Esophagus (tissue), 2 donors: Measurements from ENCODE around the gene CNST. TPM values are rescaled to one million over a fixed set of nuclear protein-coding genes. Genes with fewer than 3 reads are reported as not detected.

ENCODE experiments used
- H3K27ac ChIP-seq, 2 donors: one replicate each; pipeline ENCODE4 v1.5.1; 2013; ENCODE audit warnings: low read depth in 2 of 2, mild to moderate bottlenecking in 2 of 2, inconsistent platforms in 1 of 2, low read length in 1 of 2, moderate library complexity in 1 of 2
- H3K27me3 ChIP-seq, 2 donors: one replicate each; pipeline ENCODE4 v1.6.1; 2013; ENCODE audit warnings: low read length in 2 of 2, control low read depth in 1 of 2, mild to moderate bottlenecking in 1 of 2; ENCODE audit not compliant: insufficient read depth in 2 of 2, control insufficient read depth in 1 of 2
- H3K36me3 ChIP-seq, 2 donors: one replicate each; pipeline ENCODE4 v1.6.1; 2013; ENCODE audit warnings: low read length in 1 of 2; ENCODE audit not compliant: control insufficient read depth in 2 of 2, insufficient read depth in 2 of 2
- H3K4me1 ChIP-seq, 2 donors: one replicate each; pipeline ENCODE4 v1.6.1; 2013; ENCODE audit warnings: low read length in 1 of 2; ENCODE audit not compliant: control insufficient read depth in 2 of 2, insufficient read depth in 2 of 2
- H3K4me3 ChIP-seq, 2 donors: one replicate each; pipeline ENCODE4 v1.5.1; 2013; ENCODE audit warnings: low read length in 2 of 2, mild to moderate bottlenecking in 2 of 2, low read depth in 1 of 2, moderate library complexity in 1 of 2
- H3K9me3 ChIP-seq, 2 donors: one replicate each; pipeline ENCODE4 v1.6.1; 2013; ENCODE audit warnings: mild to moderate bottlenecking in 2 of 2, low read depth in 1 of 2, low read length in 1 of 2, moderate library complexity in 1 of 2; ENCODE audit not compliant: control insufficient read depth in 2 of 2, insufficient read depth in 1 of 2
- WGBS, 2 donors: extraction: QIAGEN DNeasy Blood & Tissue Kit; methylation state at CpG; one replicate each; pipeline ENCODE4 v1.1.7; 2013; 5-methylcytosine and 5-hydroxymethylcytosine counted together
- polyA plus RNA-seq, 2 donors: library from polyadenylated mRNA; stranded (reverse); fragments of 200-250 nt; gene quantifications; one replicate each; pipeline ENCODE4 v1.2.3, GENCODE V29; 2013
- donor health status: healthy with polysubstance abuse.
- donor health status: Bipolar disorder and iron deficiency.

CNST gene
- polyA plus RNA-seq, 2 donors, result 7.5 to 12.2 TPM

GRCh38 chr1:246532519-246532918, 33.7 kb upstream of the CNST start:
- Histone ChIP-seq H3K9me3 (peaks cover 0 to 7% of the 10 kb centered on the region in 2 donors), H3K27ac (no peak overlapping the region), H3K4me3 (no peak overlapping the region), H3K27me3 (no peaks in the 10 kb centered on the region), H3K36me3 (no peaks in the 10 kb centered on the region), H3K4me1 (peaks cover 0 to 4% of the 10 kb centered on the region in 2 donors)
- WGBS, 2 donors, result 29 to 50% methylated on average over 1 of the region's 1 CpG

- 86 to 93% methylated on average over 2 of the region's 2 CpGs for WGBS, 2 donors
- Histone ChIP-seq H3K4me1 (no peaks in the 10 kb centered on the region), H3K36me3 (no peaks in the 10 kb centered on the region), H3K27ac (no peak overlapping the region), H3K27me3 (no peaks in the 10 kb centered on the region), H3K9me3 (peaks cover 0 to 7% of the 10 kb centered on the region in 2 donors), H3K4me3 (no peak overlapping the region)
These were observed 32.8 kb upstream of the CNST start for GRCh38 chr1:246533371-246533905.

GRCh38 chr1:246534114-246534513, 32.1 kb upstream of the CNST start:
- 80 to 82% methylated on average over 1 of the region's 1 CpG for WGBS, 2 donors
- Histone ChIP-seq H3K27me3 (no peaks in the 10 kb centered on the region), H3K36me3 (peaks cover 0 to 3% of the 10 kb centered on the region in 2 donors), H3K4me1 (no peaks in the 10 kb centered on the region), H3K9me3 (peaks cover 0 to 7% of the 10 kb centered on the region in 2 donors), H3K4me3 (no peak overlapping the region), H3K27ac (no peak overlapping the region)

GRCh38 chr1:246537441-246537840, 28.8 kb upstream of the CNST start:
- no peaks in the 10 kb centered on the region for H3K27me3 ChIP-seq
- no peaks in the 10 kb centered on the region for H3K4me1 ChIP-seq
- H3K36me3 ChIP-seq, result peaks cover 0 to 3% of the 10 kb centered on the region in 2 donors
- no peak overlapping the region for H3K27ac ChIP-seq
- 78 to 79% methylated on average over 7 of the region's 7 CpGs for WGBS, 2 donors
- no peaks in the 10 kb centered on the region for H3K9me3 ChIP-seq
- H3K4me3 ChIP-seq, result no peak overlapping the region

GRCh38 chr1:246537887-246538286, 28.4 kb upstream of the CNST start:
- 55 to 62% methylated on average over 3 of the region's 3 CpGs for WGBS, 2 donors
- Histone ChIP-seq H3K36me3 (peaks cover 0 to 3% of the 10 kb centered on the region in 2 donors), H3K27ac (no peak overlapping the region), H3K9me3 (no peaks in the 10 kb centered on the region), H3K27me3 (no peaks in the 10 kb centered on the region), H3K4me3 (no peak overlapping the region), H3K4me1 (no peaks in the 10 kb centered on the region)

- no peaks in the 10 kb centered on the region for H3K27me3 ChIP-seq
- no peaks in the 10 kb centered on the region for H3K9me3 ChIP-seq
- no peaks in the 10 kb centered on the region for H3K4me1 ChIP-seq
- peaks cover 5 to 13% of the 10 kb centered on the region in 2 donors for H3K36me3 ChIP-seq
- H3K4me3 ChIP-seq, result no peak overlapping the region
- H3K27ac ChIP-seq, result no peak overlapping the region
- 89 to 90% methylated on average over 7 of the region's 7 CpGs for WGBS, 2 donors
These were observed 25.3 kb upstream of the CNST start for GRCh38 chr1:246540738-246541491.

- peaks cover 5 to 11% of the 10 kb centered on the region in 2 donors for H3K36me3 ChIP-seq
These were observed 22.3 kb upstream of the CNST start for GRCh38 chr1:246544001-246544400.

GRCh38 chr1:246549665-246550064, 16.6 kb upstream of the CNST start:
- WGBS, 2 donors, result 41 to 42% methylated on average over 4 of the region's 4 CpGs
- Histone ChIP-seq H3K4me3 (no peak overlapping the region), H3K27me3 (no peaks in the 10 kb centered on the region), H3K9me3 (no peaks in the 10 kb centered on the region), H3K4me1 (no peaks in the 10 kb centered on the region), H3K27ac (no peak overlapping the region), H3K36me3 (peaks cover 0 to 9% of the 10 kb centered on the region in 2 donors)

More at GRCh38 chr1:246544001-246544400, 22.3 kb upstream of the CNST start:
- no peak overlapping the region for H3K27ac ChIP-seq
- no peak overlapping the region for H3K4me3 ChIP-seq
- H3K9me3 ChIP-seq, result no peaks in the 10 kb centered on the region
- no peaks in the 10 kb centered on the region for H3K27me3 ChIP-seq
- 96 to 97% methylated on average over 1 of the region's 1 CpG for WGBS, 2 donors
- H3K4me1 ChIP-seq, result no peaks in the 10 kb centered on the region

- H3K36me3 ChIP-seq, result peaks cover 0 to 9% of the 10 kb centered on the region in 2 donors
- H3K4me1 ChIP-seq, result no peaks in the 10 kb centered on the region
- no peaks in the 10 kb centered on the region for H3K9me3 ChIP-seq
- H3K4me3 ChIP-seq, result no peak overlapping the region
- 66 to 70% methylated on average over 11 of the region's 11 CpGs for WGBS, 2 donors
- no peak overlapping the region for H3K27ac ChIP-seq
- H3K27me3 ChIP-seq, result no peaks in the 10 kb centered on the region
These were observed 15.9 kb upstream of the CNST start for GRCh38 chr1:246550402-246550801.

- 85 to 89% methylated on average over 6 of the region's 6 CpGs for WGBS, 2 donors
- no peaks in the 10 kb centered on the region for H3K27me3 ChIP-seq
These were observed 14.1 kb upstream of the CNST start for GRCh38 chr1:246552110-246552509.

More at GRCh38 chr1:246552110-246552509, 14.1 kb upstream of the CNST start:
- H3K27ac ChIP-seq, result no peak overlapping the region
- H3K36me3 ChIP-seq, result peaks cover 0 to 4% of the 10 kb centered on the region in 2 donors
- H3K9me3 ChIP-seq, result no peaks in the 10 kb centered on the region
- no peaks in the 10 kb centered on the region for H3K4me1 ChIP-seq
- H3K4me3 ChIP-seq, result no peak overlapping the region
